K562 (cell line): ENCODE results near the gene GDF11. TPM values are rescaled to one million over a fixed set of nuclear protein-coding genes. Genes with fewer than 3 reads are reported as not detected.

Experiments
- ATAC-seq: fragments of 200-7000 bp; cut with Tn5 transposase; 3 replicates; pipeline ENCODE4 v1.9.1; 2020; ENCODE audit warnings: moderate library complexity
- BruUV-seq: library from RNA; stranded (reverse); fragments of 400-500 nt; replicated peaks from 2 replicates; lab custom pipeline; 2021; lab: Mats Ljungman, UMichigan
- CTCF ChIA-PET: fragments of 300-600 bp; formaldehyde crosslinking; extraction: SDS; loops from one replicate; lab custom pipeline; 2021; ENCODE audit warnings: low intra/inter-chr PET ratio; lab: Yijun Ruan, JAX
- POLR2A ChIA-PET: fragments of 300-600, 350-650 bp; sonication (Branson Sonifier 250); formaldehyde crosslinking; extraction: SDS; loops from one replicate; lab custom pipeline; 2021; ENCODE audit warnings: antibody characterized with exemption, inconsistent platforms; lab: Yijun Ruan, JAX
- DNase-seq, 4 experiments: peaks; one replicate each; pipeline versions ENCODE4 v3.0.0 to v3.0.0-alpha.2; 2011 to 2018; ENCODE audit warnings: low spot score in 3 of 4, mixed read lengths in 3 of 4; ENCODE audit errors: extremely low read depth in 1 of 4
- FAIRE-seq: peaks from 2 replicates; lab custom pipeline; 2011; peaks lifted over from hg19 to GRCh38; lab: Jason Lieb, UNC
- H2AFZ ChIP-seq: 2 replicates; pipeline ENCODE4 v1.6.0; 2011; ENCODE audit warnings: low read depth, low read length, control low read depth, inconsistent platforms
- H3K27ac ChIP-seq: fragments of 200-600 bp; 3 replicates; pipeline ENCODE4 v1.8.0; 2011; ENCODE audit warnings: low read depth, mild to moderate bottlenecking, control low read depth, inconsistent platforms, low read length, moderate library complexity, mixed read lengths; ENCODE audit errors: extremely low read depth
- H3K27me3 ChIP-seq, 2 experiments: fragments of 300-600 bp in 1 of 2; 2 replicates in 1 of 2; 3 replicates in 1 of 2; pipeline versions ENCODE4 v1.6.0 to v1.8.0; 2011; ENCODE audit warnings: inconsistent platforms in 2 of 2, low read length in 2 of 2, mild to moderate bottlenecking in 1 of 2, mixed read lengths in 1 of 2, moderate library complexity in 1 of 2; ENCODE audit not compliant: control insufficient read depth in 2 of 2, insufficient read depth in 2 of 2
- H3K36me3 ChIP-seq: fragments of 300-600 bp; 3 replicates; pipeline ENCODE4 v1.8.0; 2011; ENCODE audit warnings: mild to moderate bottlenecking, low read length, inconsistent platforms; ENCODE audit not compliant: control insufficient read depth, insufficient read depth
- H3K4me1 ChIP-seq, 2 experiments: fragments of 200-600 bp in 1 of 2; replicated peaks in 1 of 2; 2 replicates in 1 of 2; 3 replicates in 1 of 2; pipeline versions ENCODE4 v1.5.1 to v1.8.0; 2011; ENCODE audit warnings: inconsistent platforms in 2 of 2, low read length in 2 of 2, mild to moderate bottlenecking in 1 of 2, mixed read lengths in 1 of 2, moderate library complexity in 1 of 2; ENCODE audit not compliant: control insufficient read depth in 2 of 2, insufficient read depth in 2 of 2
- H3K4me2 ChIP-seq: 2 replicates; pipeline ENCODE4 v1.6.1; 2011; ENCODE audit warnings: low read length, control low read depth, inconsistent platforms, mixed read lengths; ENCODE audit not compliant: insufficient read depth
- H3K4me3 ChIP-seq: fragments of 200-600 bp; sonication (generic), shearing (Covaris generic); 2 replicates; pipeline ENCODE4 v1.5.1; 2016; ENCODE audit warnings: control low read depth, inconsistent platforms
- H3K79me2 ChIP-seq: fragments of 200-600 bp; 3 replicates; pipeline ENCODE4 v1.8.0; 2011; ENCODE audit warnings: low read length, inconsistent platforms; ENCODE audit not compliant: control insufficient read depth, insufficient read depth
- H3K9ac ChIP-seq, 2 experiments: 2 replicates each; pipeline versions ENCODE4 v1.6.0 to v1.6.1; 2011; ENCODE audit warnings: low read depth in 2 of 2, low read length in 2 of 2, control low read depth in 1 of 2, inconsistent platforms in 1 of 2, mild to moderate bottlenecking in 1 of 2, mixed read lengths in 1 of 2; ENCODE audit not compliant: insufficient read depth in 1 of 2
- H3K9me1 ChIP-seq: one replicate; pipeline ENCODE4 v1.6.0; 2011; ENCODE audit warnings: inconsistent platforms, mild to moderate bottlenecking, low read length, moderate library complexity; ENCODE audit not compliant: control insufficient read depth, insufficient read depth
- H3K9me3 ChIP-seq: replicated peaks from 2 replicates; pipeline ENCODE4 v1.5.1; 2011; ENCODE audit warnings: low read depth, low read length, inconsistent platforms; ENCODE audit not compliant: control insufficient read depth, insufficient read depth
- H4K20me1 ChIP-seq: replicated peaks from 2 replicates; pipeline ENCODE4 v1.6.1; 2011; ENCODE audit warnings: low read length, inconsistent platforms, mixed read lengths; ENCODE audit not compliant: control insufficient read depth, insufficient read depth
- CHAMP1 ChIP-seq: fragments of 450-650 bp; IDR thresholded peaks from 2 replicates; pipeline ENCODE4 v1.6.1; 2016; ENCODE audit warnings: mild to moderate bottlenecking
- CXXC5 ChIP-seq: fragments of 250-450 bp; sonication (Bioruptor Pico); IDR thresholded peaks from 2 replicates; pipeline ENCODE4 v1.8.0; 2022; ENCODE audit warnings: inconsistent platforms, mild to moderate bottlenecking, moderate library complexity
- DIDO1 ChIP-seq: fragments of 450-650 bp; IDR thresholded peaks from 2 replicates; pipeline ENCODE4 v1.6.1; 2016; ENCODE audit warnings: low read depth, missing biosample characterization, missing genetic modification characterization
- E2F6 ChIP-seq, 2 experiments: IDR thresholded peaks; 2 replicates each; pipeline ENCODE4 v1.6.1; 2011; ENCODE audit warnings: borderline replicate concordance in 1 of 2, control low read depth in 1 of 2, low read depth in 1 of 2, low read length in 1 of 2, mild to moderate bottlenecking in 1 of 2, mixed read lengths in 1 of 2, moderate library complexity in 1 of 2; ENCODE audit not compliant: insufficient read depth in 1 of 2, insufficient read length in 1 of 2, poor library complexity in 1 of 2, severe bottlenecking in 1 of 2; ENCODE audit errors: extremely low read depth in 1 of 2
- NUFIP1 ChIP-seq: fragments of 450-650 bp; IDR thresholded peaks from 2 replicates; pipeline ENCODE4 v1.6.1; 2018; ENCODE audit not compliant: partially characterized antibody
- PCBP2 ChIP-seq: fragments of 200-400 bp; formaldehyde crosslinking; IDR thresholded peaks from 2 replicates; pipeline ENCODE4 v1.6.1; 2018; ENCODE audit warnings: low read length, low read depth, mild to moderate bottlenecking, moderate library complexity; ENCODE audit not compliant: poor library complexity, severe bottlenecking
- POLR2G ChIP-seq: fragments of 200-400 bp; formaldehyde crosslinking; IDR thresholded peaks from 2 replicates; pipeline ENCODE4 v1.6.1; 2017; ENCODE audit warnings: low read depth, mild to moderate bottlenecking, antibody characterized with exemption, low read length, moderate library complexity
- RBFOX2 ChIP-seq: fragments of 200-400 bp; formaldehyde crosslinking; IDR thresholded peaks from 2 replicates; pipeline ENCODE4 v1.6.1; 2017; ENCODE audit warnings: low read depth, mild to moderate bottlenecking, low read length, moderate library complexity
- RUNX1 ChIP-seq: sonication (generic); IDR thresholded peaks from 2 replicates; pipeline ENCODE4 v1.6.1; 2016; ENCODE audit warnings: antibody characterized with exemption, low read depth
- SAP30 ChIP-seq: fragments of 200-600 bp; sonication (generic); IDR thresholded peaks from 2 replicates; pipeline ENCODE4 v1.6.1; 2012; ENCODE audit warnings: borderline replicate concordance, low read depth, mild to moderate bottlenecking, moderate library complexity, low read length, control low read depth, inconsistent platforms; ENCODE audit not compliant: insufficient read depth, poor library complexity, severe bottlenecking
- TAF9B ChIP-seq: fragments of 450-650 bp; IDR thresholded peaks from 2 replicates; pipeline ENCODE4 v1.6.1; 2018; ENCODE audit warnings: mild to moderate bottlenecking; ENCODE audit not compliant: partially characterized antibody
- TAL1 ChIP-seq: fragments of 450-650 bp; IDR thresholded peaks from 2 replicates; pipeline ENCODE4 v1.6.1; 2016; ENCODE audit warnings: mild to moderate bottlenecking
- XRCC5 ChIP-seq: fragments of 200-400 bp; formaldehyde crosslinking; IDR thresholded peaks from 2 replicates; pipeline ENCODE4 v1.6.1; 2017; ENCODE audit warnings: low read depth, mild to moderate bottlenecking, low read length
- ZNF277 ChIP-seq: fragments of 250-450 bp; sonication (Bioruptor Pico); IDR thresholded peaks from 2 replicates; pipeline ENCODE4 v1.8.0; 2022; ENCODE audit warnings: inconsistent platforms, mild to moderate bottlenecking, moderate library complexity, borderline replicate concordance
- ZZZ3 ChIP-seq: fragments of 450-650 bp; IDR thresholded peaks from 2 replicates; pipeline ENCODE4 v1.6.1; 2016; ENCODE audit warnings: antibody characterized with exemption, mild to moderate bottlenecking, moderate library complexity
- whole genome bisulfite sequencing: fragments of 100-300 bp; shearing (Covaris generic); methylation state at CpG from one replicate; pipeline ENCODE4 v1.1.6; 2016; ENCODE audit warnings: low coverage, mixed read lengths; ENCODE audit not compliant: insufficient coverage; ENCODE audit errors: missing lambda C conversion rate; 5-methylcytosine and 5-hydroxymethylcytosine counted together
- in situ Hi-C: fragments of 300-500 bp; cut with MboI; formaldehyde crosslinking; loops from 4 replicates; pipeline ENCODE4 v1.15.0; 2018; ENCODE audit warnings: inconsistent platforms, mixed read lengths
- intact Hi-C: fragments of 100-400 bp; cut with micrococcal nuclease; formaldehyde crosslinking; loops from 2 replicates; pipeline ENCODE4 v1.14.2; 2022
- polyA plus RNA-seq, 8 experiments: library from polyadenylated mRNA; depleted of rRNA in 4 of 8; stranded (reverse) in 5 of 8; unstranded in 3 of 8; fragments of >200 nt; fragmentation: Nextera tagmentation in 2 of 8; fragmentation: Illumina TruSeq in 1 of 8; extraction: Ambion mirVana in 2 of 8; extraction: Trizol in 1 of 8; gene quantifications; 2 replicates each; pipeline versions ENCODE4 v1.2.1 to v1.2.3, GENCODE V29; 2011 to 2014; ENCODE audit warnings: inconsistent platforms in 1 of 8, missing spikeins in 1 of 8
- total RNA-seq, 7 experiments: library from RNA; depleted of rRNA in 6 of 7; stranded (reverse); fragments of >200 nt in 6 of 7; fragmentation: Illumina TruSeq in 2 of 7; extraction: Trizol in 2 of 7; gene quantifications; 2 replicates each; pipeline versions ENCODE4 v1.2.1 to v1.2.3, GENCODE V29; 2011 to 2021; ENCODE audit warnings: low replicate concordance in 1 of 7

GDF11 gene
- total and polyA plus RNA-seq, 9 of the 15 experiments (the other 6 are each of a cell fraction or from before 2014, with no cell fraction given), result 1.4 to 15.7 (median 4.8) TPM

- TF ChIP-seq ZNF277 (CRISPR knock-in tag) (no peak), TAL1 (no peak), RBFOX2 (0 out of 2 replicates have a peak, but pooled peaks have one; percentile 39), DIDO1 (tag) (no peak), RUNX1 (no peak), POLR2G (0 out of 2 replicates have a peak, but pooled peaks have one; percentile 21), ZZZ3 (no peak), TAF9B (no peak), PCBP2 (no peak)
Observed at GRCh38 chr12:55726971-55727370, 16.0 kb upstream of the GDF11 start (continued).

GRCh38 chr12:55727643-55728185 lies 15.2 kb upstream of the GDF11 start:
- H3K4me2 ChIP-seq, result peak overlapping the region; percentile 95
- DNase-seq (peak; percentile 50 to 82 (median 62)), ATAC-seq (peak; percentile 18), FAIRE-seq (peak; percentile 71)
- H3K9me1 ChIP-seq, result no peaks in the 10 kb centered on the region
- peaks cover 22% of the 10 kb centered on the region; the same call in 1 of the 2 replicates for H4K20me1 ChIP-seq
- ChIA-PET CTCF (no interaction called here), POLR2A (interaction anchor here (0.7 to 1.0 kb wide), 3 partner anchors 8 to 26 kb away, joined by 3 to 5 read pairs (median 3); no protein-coding TSS in a partner anchor)
- H3K4me1 ChIP-seq, result peaks cover 22 to 46% of the 10 kb centered on the region in 2 experiments; a peak in 4 of 5 replicates
- no peaks in the 10 kb centered on the region for H3K9me3 ChIP-seq
- H3K27me3 ChIP-seq, result no peaks in the 10 kb centered on the region
- peaks cover 42% of the 10 kb centered on the region for H3K36me3 ChIP-seq
- peak overlapping the region; percentile 69 for H3K4me3 ChIP-seq
- WGBS, result 0% methylated on average over 8 of the region's 9 CpGs
- BruUV-seq, result no TSS peak
- no peak overlapping the region for H2AFZ ChIP-seq
- peaks cover 28% of the 10 kb centered on the region for H3K79me2 ChIP-seq
- H3K9ac ChIP-seq, result peak overlapping the region; percentile 94 to 97
- intact Hi-C loops (loop anchor here (1.0 kb wide), 1 partner anchor 11 kb away; the partner anchor contains the start of gene BLOC1S1), in situ Hi-C loops (no loop called here)
- H3K27ac ChIP-seq, result peak overlapping the region; percentile 97
- TF ChIP-seq CHAMP1 (no peak), SAP30 (peak; percentile 51), NUFIP1 (no peak), CXXC5 (CRISPR knock-in tag) (peak; percentile 19; the same call in 1 of the 2 replicates), XRCC5 (no peak), E2F6 (IDR thresholded peaks at IDR 0.05; ENCODE audit: borderline replicate concordance in 1 of 2, extremely low read depth in 1 of 2, insufficient read depth in 1 of 2, insufficient read length in 1 of 2, low read depth in 1 of 2, low read length in 1 of 2, poor library complexity in 1 of 2, severe bottlenecking in 1 of 2) (no peak)
